NT2/D1 (cell line): ENCODE results near the gene NDOR1.
"Not testable (repeated sequence)": the region's sequence is repeated elsewhere in the genome, so short reads cannot be mapped to it uniquely, and the experiment has no call there.

Experiments used
- DNase-seq: peaks from one replicate; pipeline ENCODE4 v3.0.0-alpha.2; 2011; ENCODE audit warnings: low read depth, low spot score
- H3K27me3 ChIP-seq: 2 replicates; pipeline ENCODE4 v1.6.0; 2011; ENCODE audit warnings: mild to moderate bottlenecking; ENCODE audit not compliant: insufficient read length, insufficient read depth
- H3K36me3 ChIP-seq: 2 replicates; pipeline ENCODE4 v1.6.1; 2011; ENCODE audit warnings: mild to moderate bottlenecking, low read length, mixed read lengths; ENCODE audit not compliant: insufficient read depth, insufficient read length
- H3K4me1 ChIP-seq: 2 replicates; pipeline ENCODE4 v1.5.1; 2011; ENCODE audit not compliant: insufficient read depth, insufficient read length
- H3K4me3 ChIP-seq: 2 replicates; pipeline ENCODE4 v1.5.1; 2011; ENCODE audit warnings: low read depth; ENCODE audit not compliant: insufficient read length
- H3K9ac ChIP-seq: 2 replicates; pipeline ENCODE4 v1.6.0; 2011; ENCODE audit warnings: low read depth; ENCODE audit not compliant: insufficient read length
- H3K9me3 ChIP-seq: 2 replicates; pipeline ENCODE4 v1.5.1; 2011; ENCODE audit warnings: mild to moderate bottlenecking, low read length; ENCODE audit not compliant: insufficient read depth
- SUZ12 ChIP-seq: IDR thresholded peaks from 2 replicates; pipeline ENCODE4 v1.6.1; 2011; ENCODE audit not compliant: insufficient read length, insufficient read depth; ENCODE audit errors: extremely low read depth
- YY1 ChIP-seq: IDR thresholded peaks from 2 replicates; pipeline ENCODE4 v1.6.1; 2011; ENCODE audit not compliant: insufficient read length, insufficient read depth
- ZNF274 ChIP-seq: IDR thresholded peaks from 2 replicates; pipeline ENCODE4 v1.6.1; 2011; ENCODE audit warnings: mild to moderate bottlenecking, low read depth, low read length

NDOR1 gene

DNA sequence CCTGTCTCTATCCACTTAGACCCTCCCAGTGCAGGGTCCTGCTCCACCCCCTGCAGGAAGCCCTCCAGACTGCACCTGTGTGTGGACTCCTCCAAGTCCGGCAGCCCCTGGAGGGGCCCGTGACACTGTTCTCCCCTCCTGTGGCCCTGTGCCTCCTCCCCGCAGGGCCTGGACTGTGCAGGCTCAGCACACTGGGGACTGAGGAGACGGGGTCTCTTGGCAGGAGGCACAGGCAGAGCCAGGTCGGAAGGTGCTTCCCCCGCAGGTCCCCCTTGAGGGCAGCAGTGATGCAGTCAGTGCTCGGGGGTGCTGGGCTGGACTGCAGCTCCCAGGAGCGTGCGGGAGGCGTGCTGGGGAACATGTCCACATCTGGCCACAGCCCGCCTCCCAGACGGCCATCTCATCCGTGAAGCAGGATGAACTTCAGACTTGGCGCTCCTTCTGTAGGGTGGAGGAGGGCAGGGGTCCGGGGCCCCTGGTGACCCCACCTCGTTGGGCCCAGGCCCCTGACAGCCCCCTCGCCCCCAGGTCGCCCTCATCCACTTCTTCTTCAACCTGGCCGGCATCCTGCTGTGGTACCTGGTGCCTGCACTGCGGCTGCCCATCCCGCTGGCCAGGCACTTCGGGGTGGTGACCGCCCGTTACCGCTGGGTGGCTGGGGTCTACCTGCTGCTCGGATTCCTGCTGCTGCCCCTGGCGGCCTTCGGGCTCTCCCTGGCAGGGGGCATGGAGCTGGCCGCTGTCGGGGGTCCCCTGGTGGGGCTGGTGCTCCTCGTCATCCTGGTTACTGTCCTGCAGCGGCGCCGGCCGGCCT, 30.1 kb downstream of the NDOR1 start:
- DNase-seq = no peak
- peak overlapping the region; percentile 57 for H3K9ac ChIP-seq
- TF ChIP-seq ZNF274 (no peak), SUZ12 (no peak), YY1 (no peak)
- H3K4me1 ChIP-seq = peaks cover 44% of the 10 kb centered on the region
- H3K4me3 ChIP-seq = no peak overlapping the region
- H3K36me3 ChIP-seq = peaks cover 12% of the 10 kb centered on the region
- H3K9me3 ChIP-seq = no peaks in the 10 kb centered on the region
- H3K27me3 ChIP-seq = no peaks in the 10 kb centered on the region

DNA sequence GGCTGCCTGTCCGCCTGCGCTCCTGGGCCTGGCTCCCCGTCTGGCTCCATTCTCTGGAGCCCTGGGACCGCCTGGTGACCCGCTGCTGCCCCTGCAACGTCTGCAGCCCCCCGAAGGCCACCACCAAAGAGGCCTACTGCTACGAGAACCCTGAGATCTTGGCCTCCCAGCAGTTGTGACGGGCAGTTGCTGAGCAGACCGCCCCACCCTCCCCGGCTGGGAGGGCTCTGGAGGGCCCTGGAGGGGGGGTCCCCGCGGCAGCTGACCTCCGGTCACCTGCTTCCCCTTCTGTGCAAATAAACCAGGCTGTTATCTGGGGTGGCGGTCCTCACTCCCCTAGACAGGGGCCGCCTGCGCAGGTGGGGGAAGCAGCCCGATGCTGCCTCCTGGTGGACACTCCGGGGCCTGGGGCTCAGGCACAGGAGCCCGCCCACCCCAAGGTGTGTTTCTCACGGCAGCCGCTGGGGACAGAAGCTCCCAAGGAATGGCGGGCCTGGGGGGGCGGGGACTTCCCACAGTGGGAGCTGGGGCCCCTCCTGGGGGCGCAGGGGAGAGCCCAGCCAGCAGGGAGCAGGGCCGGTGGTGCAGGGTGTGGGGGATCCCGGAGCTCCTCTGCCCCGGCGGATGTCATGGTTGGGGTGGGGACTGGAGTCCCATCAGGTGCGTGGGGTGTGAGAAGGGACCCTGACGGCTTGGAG, 30.9 kb downstream of the NDOR1 start:
- Histone ChIP-seq H3K36me3 (peaks cover 12% of the 10 kb centered on the region), H3K4me1 (peaks cover 44% of the 10 kb centered on the region), H3K9ac (peak overlapping the region; percentile 62), H3K4me3 (no peak overlapping the region), H3K9me3 (no peaks in the 10 kb centered on the region), H3K27me3 (no peaks in the 10 kb centered on the region)
- peak; percentile 78 for DNase-seq
- TF ChIP-seq YY1 = no peak
- no peak for TF ChIP-seq ZNF274
- no peak for TF ChIP-seq SUZ12

DNA sequence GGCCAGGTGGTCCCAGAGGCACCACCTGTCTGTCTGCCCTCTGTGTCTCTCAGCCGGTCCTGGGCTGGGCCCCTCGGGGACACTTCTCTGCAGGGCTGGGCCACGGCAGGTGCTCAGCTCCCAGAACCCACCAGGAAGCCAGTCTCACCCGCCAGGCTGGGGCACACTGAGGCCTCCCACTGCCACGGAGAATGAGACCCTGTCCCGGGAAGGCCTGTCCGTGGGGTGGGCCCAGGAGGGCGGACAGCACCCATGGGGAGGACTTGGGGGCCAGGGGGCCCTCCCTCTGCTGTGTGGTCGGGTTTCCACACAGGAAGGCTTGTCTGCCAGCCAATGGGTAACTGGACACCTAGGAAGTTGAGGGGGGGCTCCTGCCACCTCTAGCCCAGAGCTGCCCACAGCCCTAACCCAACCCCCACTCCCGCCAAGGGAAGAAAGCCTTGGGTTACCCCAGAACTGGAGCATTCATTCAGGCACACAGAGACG, 31.5 kb downstream of the NDOR1 start:
- H3K27me3 ChIP-seq = no peaks in the 10 kb centered on the region
- DNase-seq = no peak
- H3K9ac ChIP-seq = peak overlapping the region; percentile 62
- no peak for TF ChIP-seq SUZ12
- TF ChIP-seq ZNF274 = no peak
- no peak for TF ChIP-seq YY1
- no peaks in the 10 kb centered on the region for H3K9me3 ChIP-seq
- no peak overlapping the region for H3K4me3 ChIP-seq
- H3K4me1 ChIP-seq = peaks cover 45% of the 10 kb centered on the region
- H3K36me3 ChIP-seq = peaks cover 17% of the 10 kb centered on the region

DNA sequence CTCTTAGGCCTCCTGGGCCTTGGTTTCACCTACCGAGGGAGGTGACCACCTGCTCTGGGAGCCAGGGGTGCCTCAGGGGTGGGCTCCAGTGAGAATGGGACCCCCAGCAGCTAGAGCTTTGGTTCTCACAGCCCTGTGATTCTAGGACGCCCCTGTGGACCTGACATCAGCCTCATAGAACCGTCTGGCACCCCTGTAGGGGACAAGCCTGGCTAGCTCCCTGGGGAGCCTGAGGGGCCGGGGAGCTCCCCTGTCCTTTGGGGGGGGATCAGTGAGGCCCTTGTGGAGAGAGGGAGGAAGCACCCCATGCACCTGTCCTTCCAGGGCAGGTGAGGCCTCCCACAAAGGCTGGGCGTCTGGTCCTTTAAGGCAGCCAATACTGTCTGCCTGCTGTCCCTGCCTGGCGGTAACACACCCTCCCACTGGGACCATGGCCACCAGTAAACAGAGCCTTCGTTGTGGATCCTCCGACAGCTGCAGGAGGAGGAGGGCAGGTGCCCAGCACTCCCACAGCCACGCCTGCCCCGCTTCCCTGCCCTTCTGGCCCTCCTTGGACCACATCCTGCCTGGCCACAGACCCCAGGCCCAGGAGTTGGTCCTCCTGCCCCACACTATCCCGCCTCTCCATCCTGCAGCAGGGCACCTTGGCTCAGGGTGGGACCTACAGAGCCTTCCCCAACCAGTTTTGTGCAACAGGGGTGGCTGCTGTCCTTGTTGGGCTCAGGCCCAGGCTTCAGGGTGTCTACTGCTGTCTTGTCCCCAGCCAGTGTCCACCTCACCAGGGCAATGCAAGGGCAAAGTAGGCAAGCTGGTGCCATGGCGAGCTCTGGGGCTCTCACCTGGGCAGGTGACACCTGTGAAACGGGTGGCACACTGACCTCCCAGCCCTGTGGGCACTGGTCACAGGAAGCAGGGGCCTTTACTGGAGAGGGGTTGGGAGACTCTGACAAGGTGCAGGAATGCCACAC, 32.5 kb downstream of the NDOR1 start:
- no peaks in the 10 kb centered on the region for H3K27me3 ChIP-seq
- no peak overlapping the region for H3K4me3 ChIP-seq
- no peak for DNase-seq
- no peaks in the 10 kb centered on the region for H3K9me3 ChIP-seq
- H3K4me1 ChIP-seq = peaks cover 54% of the 10 kb centered on the region
- peak overlapping the region; percentile 65 for H3K9ac ChIP-seq
- H3K36me3 ChIP-seq = peaks cover 28% of the 10 kb centered on the region
- TF ChIP-seq YY1 (no peak), SUZ12 (no peak), ZNF274 (no peak)

DNA sequence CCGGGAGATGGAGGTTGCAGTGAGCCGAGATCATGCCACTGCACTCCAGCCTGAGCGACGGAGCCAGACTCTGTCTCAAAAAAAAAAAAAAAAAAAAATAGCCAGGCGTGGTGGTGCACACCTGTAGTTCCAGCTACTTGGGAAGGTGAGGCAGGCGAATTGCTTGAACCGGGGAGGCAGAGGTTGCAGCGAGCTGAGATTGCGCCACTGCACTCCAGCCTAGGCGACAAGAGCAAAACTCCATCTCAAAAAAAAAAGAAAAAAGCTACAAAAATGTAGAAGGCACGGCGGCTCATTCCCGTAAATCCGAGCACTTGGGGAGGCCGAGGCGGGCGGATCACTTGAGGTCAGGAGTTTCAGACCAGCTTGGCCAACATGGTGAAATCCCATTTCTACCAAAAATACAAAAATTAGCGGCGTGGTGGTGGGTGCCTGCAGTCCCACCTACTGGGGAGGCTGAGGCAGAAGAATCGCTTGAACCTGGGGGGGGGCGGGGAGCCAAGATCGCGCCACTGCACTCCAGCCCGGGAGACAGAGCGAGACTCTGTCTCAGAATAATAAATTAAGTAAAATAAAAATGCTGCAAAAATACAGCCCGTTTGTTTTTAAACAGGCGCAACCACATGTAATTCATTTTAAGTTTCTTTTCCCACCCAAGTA, 34.2 kb downstream of the NDOR1 start:
- peaks cover 56% of the 10 kb centered on the region for H3K4me1 ChIP-seq

DNA sequence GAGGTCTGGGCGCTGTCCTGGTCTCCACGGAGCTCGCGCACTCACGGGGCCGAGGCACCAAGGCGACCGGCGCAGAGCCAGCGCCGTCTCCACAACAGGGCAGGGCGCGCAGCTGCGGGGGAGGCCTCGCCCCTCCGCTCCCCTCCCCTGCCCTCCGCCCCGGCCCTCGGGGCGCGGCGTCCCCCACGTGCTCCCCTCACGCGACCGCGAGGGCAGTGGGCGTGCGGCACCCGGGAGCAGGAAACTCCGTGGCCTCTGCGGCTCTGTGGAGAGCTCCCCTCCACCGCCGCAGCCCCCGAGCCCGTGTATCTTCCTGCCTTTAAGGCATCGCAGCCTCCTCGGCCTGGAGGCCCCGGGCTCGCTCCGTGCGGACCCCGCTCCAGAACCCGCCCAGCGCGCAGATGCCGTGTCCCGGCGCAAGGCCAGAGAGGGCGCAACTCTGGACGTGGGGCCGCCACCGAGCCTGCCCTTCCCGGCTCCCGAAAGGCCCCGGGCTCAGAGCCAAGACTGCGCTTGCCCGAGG, 34.9 kb downstream of the NDOR1 start:
- Histone ChIP-seq H3K9me3 (no peaks in the 10 kb centered on the region), H3K9ac (peak overlapping the region; percentile 97), H3K36me3 (peaks cover 39% of the 10 kb centered on the region), H3K4me3 (peak overlapping the region; percentile 91), H3K27me3 (no peaks in the 10 kb centered on the region), H3K4me1 (peaks cover 55% of the 10 kb centered on the region)
- no peak for DNase-seq
- TF ChIP-seq ZNF274 = no peak
- TF ChIP-seq SUZ12 = no peak
- TF ChIP-seq YY1 = no peak

More for the DNA sequence above, 34.2 kb downstream of the NDOR1 start:
- H3K27me3 ChIP-seq, DNase-seq, H3K9me3 ChIP-seq: not testable (repeated sequence)
- peaks cover 39% of the 10 kb centered on the region for H3K36me3 ChIP-seq
- H3K4me3 ChIP-seq = peak overlapping the region; percentile 91
- peak overlapping the region; percentile 97 for H3K9ac ChIP-seq
